Measurements from ENCODE around the gene MGRN1.
A peak's percentile ranks its signal among the peaks of the same experiment; 100 is the strongest.

The MGRN1 gene

DNA sequence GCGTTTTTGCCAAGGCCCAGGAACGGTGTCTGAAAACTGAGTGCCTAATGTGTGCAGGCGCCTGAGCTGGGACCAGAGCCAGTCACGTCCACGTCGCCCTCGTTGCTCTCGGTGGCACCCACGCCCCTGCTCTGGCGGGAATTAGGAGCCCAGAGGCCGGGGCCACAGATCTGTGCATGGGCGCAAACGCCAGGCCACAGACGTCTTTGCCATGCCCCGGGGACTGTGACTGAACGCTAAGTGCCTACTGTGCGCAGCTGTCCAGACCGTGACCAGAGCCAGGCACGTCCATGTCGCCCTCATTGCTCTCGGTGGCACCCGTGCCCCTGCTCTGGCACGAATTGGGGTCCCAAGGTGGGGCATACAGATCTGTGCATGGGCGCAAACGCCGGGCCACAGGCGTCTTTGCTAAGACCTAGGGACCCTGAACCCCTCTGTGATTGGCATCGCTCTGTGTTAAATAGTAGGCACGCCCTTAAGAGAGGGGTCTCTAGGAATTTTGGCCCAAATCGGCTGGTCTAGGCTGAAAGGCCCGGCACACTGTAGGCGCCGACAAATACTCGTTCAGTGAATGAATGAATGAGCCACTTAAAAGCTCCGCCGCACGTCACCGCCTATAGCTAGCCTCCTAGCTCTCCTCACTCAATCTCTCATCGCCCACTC is 9.1 kb upstream of the MGRN1 start:
- TF ChIP-seq SIN3A (IDR thresholded peaks at IDR 0.05; ENCODE audit: borderline replicate concordance, insufficient read depth, low read length) = no peak
- TF ChIP-seq FOXP2 (optimal IDR thresholded peaks at IDR 0.05; ENCODE audit: borderline replicate concordance, extremely low read depth, extremely low read length, insufficient read depth) = no peak
- TF ChIP-seq, protein P1, sequence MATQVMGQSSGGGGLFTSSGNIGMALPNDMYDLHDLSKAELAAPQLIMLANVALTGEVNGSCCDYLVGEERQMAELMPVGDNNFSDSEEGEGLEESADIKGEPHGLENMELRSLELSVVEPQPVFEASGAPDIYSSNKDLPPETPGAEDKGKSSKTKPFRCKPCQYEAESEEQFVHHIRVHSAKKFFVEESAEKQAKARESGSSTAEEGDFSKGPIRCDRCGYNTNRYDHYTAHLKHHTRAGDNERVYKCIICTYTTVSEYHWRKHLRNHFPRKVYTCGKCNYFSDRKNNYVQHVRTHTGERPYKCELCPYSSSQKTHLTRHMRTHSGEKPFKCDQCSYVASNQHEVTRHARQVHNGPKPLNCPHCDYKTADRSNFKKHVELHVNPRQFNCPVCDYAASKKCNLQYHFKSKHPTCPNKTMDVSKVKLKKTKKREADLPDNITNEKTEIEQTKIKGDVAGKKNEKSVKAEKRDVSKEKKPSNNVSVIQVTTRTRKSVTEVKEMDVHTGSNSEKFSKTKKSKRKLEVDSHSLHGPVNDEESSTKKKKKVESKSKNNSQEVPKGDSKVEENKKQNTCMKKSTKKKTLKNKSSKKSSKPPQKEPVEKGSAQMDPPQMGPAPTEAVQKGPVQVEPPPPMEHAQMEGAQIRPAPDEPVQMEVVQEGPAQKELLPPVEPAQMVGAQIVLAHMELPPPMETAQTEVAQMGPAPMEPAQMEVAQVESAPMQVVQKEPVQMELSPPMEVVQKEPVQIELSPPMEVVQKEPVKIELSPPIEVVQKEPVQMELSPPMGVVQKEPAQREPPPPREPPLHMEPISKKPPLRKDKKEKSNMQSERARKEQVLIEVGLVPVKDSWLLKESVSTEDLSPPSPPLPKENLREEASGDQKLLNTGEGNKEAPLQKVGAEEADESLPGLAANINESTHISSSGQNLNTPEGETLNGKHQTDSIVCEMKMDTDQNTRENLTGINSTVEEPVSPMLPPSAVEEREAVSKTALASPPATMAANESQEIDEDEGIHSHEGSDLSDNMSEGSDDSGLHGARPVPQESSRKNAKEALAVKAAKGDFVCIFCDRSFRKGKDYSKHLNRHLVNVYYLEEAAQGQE (IDR thresholded peaks at IDR 0.05; ENCODE audit: insufficient read depth in 1 of 2, low read depth in 2 of 2, low read length in 2 of 2) = no peak
- TF ChIP-seq TAF1 (IDR thresholded peaks at IDR 0.05; ENCODE audit: borderline replicate concordance, insufficient read depth, low read length) = no peak
- TF ChIP-seq POLR2AphosphoS5 (IDR thresholded peaks at IDR 0.05; ENCODE audit: low read depth, low read length) = no peak; the same call in 1 of the 2 replicates

DNA sequence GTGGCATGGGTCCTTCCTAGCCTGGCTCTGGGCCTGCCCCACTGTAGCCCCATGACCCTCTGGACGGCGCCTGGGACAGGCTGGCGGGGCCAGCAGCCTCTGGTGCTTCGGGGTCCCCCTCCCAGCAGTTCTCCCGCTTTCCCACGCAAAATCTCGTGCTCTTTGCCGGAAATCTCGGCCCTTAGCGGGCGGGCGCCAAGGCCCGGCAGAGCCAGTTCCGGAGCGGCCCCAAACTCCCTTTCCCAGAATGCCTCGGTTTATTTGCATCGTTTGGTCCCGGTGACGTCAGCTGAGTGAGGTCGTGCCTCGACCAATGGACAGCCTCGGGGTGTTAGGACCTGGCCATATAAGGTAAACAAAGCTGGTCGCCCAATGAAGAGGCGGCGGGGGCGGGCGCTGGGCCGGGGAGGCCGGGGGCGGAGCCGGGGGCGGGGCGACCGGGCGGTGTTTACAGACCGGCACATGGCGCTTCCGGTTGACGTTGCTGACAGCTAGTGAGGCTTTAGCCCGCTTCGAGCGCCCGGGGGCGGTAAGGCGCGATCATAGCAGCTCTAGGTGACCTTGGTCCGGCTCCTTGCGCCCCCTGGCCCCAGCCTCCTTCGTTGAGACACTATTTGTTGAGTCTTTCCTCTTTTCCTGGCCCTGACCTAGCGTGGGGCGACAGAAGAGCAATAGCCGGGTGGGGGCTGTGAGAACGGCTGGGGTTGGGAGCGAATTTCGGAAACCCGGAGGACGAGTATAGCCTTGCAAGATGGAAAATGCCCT is 8.4 kb upstream of the MGRN1 start:
- TF ChIP-seq FOXP2 (optimal IDR thresholded peaks at IDR 0.05; ENCODE audit: borderline replicate concordance, extremely low read depth, extremely low read length, insufficient read depth) = peak; percentile 99
- TF ChIP-seq SIN3A (IDR thresholded peaks at IDR 0.05; ENCODE audit: borderline replicate concordance, insufficient read depth, low read length) = no peak
- TF ChIP-seq POLR2AphosphoS5 (IDR thresholded peaks at IDR 0.05; ENCODE audit: low read depth, low read length) = no peak; the same call in none of the 2 replicates
- TF ChIP-seq, protein P1 (IDR thresholded peaks at IDR 0.05; ENCODE audit: insufficient read depth in 1 of 2, low read depth in 2 of 2, low read length in 2 of 2) = 0 out of 4 replicates have a peak, but pooled peaks of 1 of the 2 experiments have one; percentile 10
- no peak for TF ChIP-seq TAF1 (IDR thresholded peaks at IDR 0.05; ENCODE audit: borderline replicate concordance, insufficient read depth, low read length)

DNA sequence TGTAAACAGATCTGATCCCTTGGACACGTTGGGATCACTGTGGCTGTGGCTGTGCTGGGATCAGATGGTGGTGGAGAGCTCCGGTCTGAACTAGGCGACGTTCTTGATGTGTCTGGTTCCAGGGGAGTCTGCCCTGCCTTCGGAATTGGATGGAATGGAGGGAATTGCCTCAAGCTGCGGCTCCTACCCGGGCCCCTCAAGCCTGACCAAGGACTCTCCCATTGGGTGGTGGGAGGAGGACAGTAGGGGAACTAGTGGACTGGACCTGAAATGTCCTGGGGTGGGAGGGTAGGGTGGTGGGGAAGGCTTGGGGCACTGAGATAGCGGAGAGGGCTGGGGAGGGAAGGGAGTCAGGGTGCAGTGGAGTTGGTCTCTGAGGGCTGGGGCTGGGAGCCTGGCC is 6.7 kb upstream of the MGRN1 start:
- TF ChIP-seq POLR2AphosphoS5 (IDR thresholded peaks at IDR 0.05; ENCODE audit: low read depth, low read length) (no peak), TAF1 (IDR thresholded peaks at IDR 0.05; ENCODE audit: borderline replicate concordance, insufficient read depth, low read length) (no peak)
- TF ChIP-seq, protein P1 (IDR thresholded peaks at IDR 0.05; ENCODE audit: insufficient read depth in 1 of 2, low read depth in 2 of 2, low read length in 2 of 2) = no peak

DNA sequence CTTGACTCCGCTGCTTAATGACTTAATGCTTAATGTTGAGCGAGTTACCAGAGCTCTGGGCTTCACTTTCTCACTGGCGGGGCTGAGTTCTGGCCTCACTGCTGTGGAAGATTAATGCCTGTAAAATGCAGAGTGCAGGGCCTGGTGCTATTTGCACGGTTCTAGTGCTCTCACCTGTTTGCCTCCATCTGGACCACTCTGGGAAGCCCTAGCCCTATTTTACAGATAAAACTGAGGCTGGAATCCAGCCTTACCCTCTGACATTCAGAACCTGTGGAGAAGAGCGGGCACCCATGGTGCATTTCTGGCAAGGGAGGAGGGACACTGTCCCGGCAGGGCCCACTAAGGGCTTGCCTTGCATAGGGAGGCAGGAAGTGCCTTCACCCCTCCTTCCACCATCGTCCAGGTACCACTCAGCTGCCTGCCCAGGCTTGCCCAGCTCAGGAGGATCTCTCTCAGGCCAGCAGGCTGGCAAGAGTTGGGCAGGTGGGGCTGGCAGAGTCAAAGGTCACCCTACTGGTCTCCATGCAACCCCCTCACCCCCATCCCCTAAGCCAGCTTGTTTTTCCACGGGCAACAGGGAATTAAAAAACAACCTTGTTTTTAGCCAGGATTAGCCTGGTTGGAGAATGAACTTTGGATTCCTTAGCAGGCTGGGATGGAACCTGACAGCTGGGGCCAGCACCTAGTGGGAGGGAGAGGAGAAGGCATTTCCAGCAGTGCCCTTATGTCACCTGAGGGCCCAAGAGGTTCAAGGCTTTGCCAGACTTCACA is 5.8 kb upstream of the MGRN1 start:
- TF ChIP-seq FOXP2 (optimal IDR thresholded peaks at IDR 0.05; ENCODE audit: borderline replicate concordance, extremely low read depth, extremely low read length, insufficient read depth) (no peak), TAF1 (IDR thresholded peaks at IDR 0.05; ENCODE audit: borderline replicate concordance, insufficient read depth, low read length) (no peak), POLR2AphosphoS5 (IDR thresholded peaks at IDR 0.05; ENCODE audit: low read depth, low read length) (no peak), SIN3A (IDR thresholded peaks at IDR 0.05; ENCODE audit: borderline replicate concordance, insufficient read depth, low read length) (no peak)
- TF ChIP-seq, protein P1 (IDR thresholded peaks at IDR 0.05; ENCODE audit: insufficient read depth in 1 of 2, low read depth in 2 of 2, low read length in 2 of 2) = no peak
